Neural progenitor cell (in vitro differentiated cells): ENCODE measurements around the gene PITPNM3. TPM values are rescaled to one million over a fixed set of nuclear protein-coding genes. Genes with fewer than 3 reads are reported as not detected.

Experiments
- DNase-seq: peaks from one replicate; pipeline ENCODE4 v3.0.0-alpha.2; 2016; ENCODE audit warnings: low spot score
- H2AFZ ChIP-seq: fragments of 200-600 bp; sonication (generic); replicated peaks from 2 replicates; pipeline ENCODE4 v1.6.1; 2016; ENCODE audit warnings: antibody characterized with exemption
- H3F3A ChIP-seq: fragments of 200-600 bp; sonication (generic); 2 replicates; pipeline ENCODE4 v1.6.1; 2016; ENCODE audit warnings: antibody characterized with exemption, low read depth
- H3K27ac ChIP-seq: fragments of 200-600 bp; sonication (generic); 2 replicates; pipeline ENCODE4 v1.5.1; 2016; ENCODE audit warnings: mild to moderate bottlenecking
- H3K27me3 ChIP-seq: fragments of 200-600 bp; sonication (generic); 2 replicates; pipeline ENCODE4 v1.6.1; 2016; ENCODE audit warnings: mild to moderate bottlenecking, moderate library complexity
- H3K36me3 ChIP-seq: fragments of 200-600 bp; sonication (generic); 2 replicates; pipeline ENCODE4 v1.5.1; 2016
- H3K4me1 ChIP-seq: fragments of 200-600 bp; sonication (generic); 2 replicates; pipeline ENCODE4 v1.6.1; 2016; ENCODE audit warnings: mixed run types
- H3K4me2 ChIP-seq: fragments of 200-600 bp; sonication (generic); 2 replicates; pipeline ENCODE4 v1.6.1; 2016
- H3K4me3 ChIP-seq: fragments of 200-600 bp; sonication (generic); 2 replicates; pipeline ENCODE4 v1.5.1; 2016
- H3K79me2 ChIP-seq: fragments of 200-600 bp; sonication (generic); 2 replicates; pipeline ENCODE4 v1.6.1; 2016; ENCODE audit warnings: low read depth
- H3K9ac ChIP-seq: fragments of 200-600 bp; sonication (generic); 2 replicates; pipeline ENCODE4 v1.6.1; 2016
- H3K9me3 ChIP-seq: fragments of 200-600 bp; sonication (generic); 2 replicates; pipeline ENCODE4 v1.5.1; 2016; ENCODE audit warnings: low read depth
- H4K20me1 ChIP-seq: fragments of 200-600 bp; sonication (generic); 2 replicates; pipeline ENCODE4 v1.6.1; 2016; ENCODE audit warnings: low read depth
- H3K27ac Mint-ChIP-seq: 3 replicates; pipeline ENCODE4 v1.8.0; 2021; ENCODE audit warnings: mixed read lengths
- H3K27me3 Mint-ChIP-seq: 2 replicates; pipeline ENCODE4 v1.8.0; 2022; ENCODE audit warnings: low read depth, mild to moderate bottlenecking, inconsistent platforms, moderate library complexity, mixed read lengths; ENCODE audit not compliant: insufficient read depth
- H3K36me3 Mint-ChIP-seq: 3 replicates; pipeline ENCODE4 v1.8.0; 2021; ENCODE audit warnings: mixed read lengths
- H3K4me1 Mint-ChIP-seq: 3 replicates; pipeline ENCODE4 v1.8.0; 2021; ENCODE audit warnings: mixed read lengths
- H3K4me3 Mint-ChIP-seq: 3 replicates; pipeline ENCODE4 v1.8.0; 2021; ENCODE audit warnings: mild to moderate bottlenecking, moderate library complexity, mixed read lengths
- H3K9me3 Mint-ChIP-seq: 3 replicates; pipeline ENCODE4 v1.8.0; 2020; ENCODE audit warnings: mixed read lengths
- EZH2 ChIP-seq: fragments of 200-600 bp; sonication (generic); IDR thresholded peaks from 2 replicates; pipeline ENCODE4 v1.6.1; 2017; ENCODE audit warnings: antibody characterized with exemption, mild to moderate bottlenecking, moderate library complexity
- EZH2phosphoT487 ChIP-seq: fragments of 200-600 bp; sonication (generic); IDR thresholded peaks from 2 replicates; pipeline ENCODE4 v1.6.1; 2017; ENCODE audit warnings: antibody characterized with exemption
- total RNA-seq: library from RNA; depleted of rRNA; stranded (reverse); fragments of >200 nt; gene quantifications from 2 replicates; pipeline ENCODE4 v1.2.3, GENCODE V29; 2015; ENCODE audit warnings: low replicate concordance
- TF ChIP-seq, protein P1 (sequence below): fragments of 200-600 bp; sonication (generic); IDR thresholded peaks from 2 replicates; pipeline ENCODE4 v1.5.1; 2017; ENCODE audit warnings: antibody characterized with exemption, mild to moderate bottlenecking

Gene PITPNM3
- total RNA-seq, 1 donor from 2014 or later: 2.8 TPM

DNA sequence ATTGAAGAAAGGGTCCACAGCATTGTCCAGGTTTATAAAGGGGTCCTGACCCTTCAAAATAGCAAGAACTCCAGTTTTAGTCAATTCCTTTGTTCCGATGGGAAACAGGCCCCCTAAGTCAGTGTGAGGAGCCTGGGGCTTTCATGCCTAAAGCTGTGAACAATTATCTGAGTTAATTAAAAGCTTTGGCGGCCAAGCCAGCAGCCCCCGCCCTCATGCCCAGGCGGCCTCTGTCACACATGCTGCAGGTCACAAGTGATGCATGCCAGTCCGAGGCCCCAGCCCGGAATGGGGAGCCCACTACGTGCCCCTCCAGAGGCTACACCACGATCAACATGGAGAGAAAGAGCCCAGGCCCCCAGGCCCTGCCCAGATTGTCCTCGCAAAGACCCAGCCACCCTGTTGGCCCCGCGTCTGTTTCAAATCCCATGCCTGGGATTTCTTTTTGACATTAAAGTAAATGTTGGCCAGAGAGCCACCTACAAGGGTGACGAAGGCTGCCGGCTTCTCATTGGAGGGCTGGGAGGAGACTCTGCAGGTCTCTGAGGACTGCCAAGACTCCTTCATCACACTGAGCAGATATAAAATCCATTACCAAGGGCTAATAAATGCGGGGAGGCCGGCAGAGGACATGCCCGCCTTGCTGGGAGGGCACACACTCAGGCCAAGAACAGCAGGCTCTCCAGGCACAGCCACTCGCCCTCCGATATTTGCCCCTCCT, 14.5 kb upstream of the PITPNM3 start:
- no peaks in the 10 kb centered on the region for H4K20me1 ChIP-seq
- H3K9me3 ChIP-seq: no peaks in the 10 kb centered on the region
- H3K27ac Mint-ChIP-seq: no peak overlapping the region
- H3K36me3 ChIP-seq: no peaks in the 10 kb centered on the region
- H3K9ac ChIP-seq: no peak overlapping the region
- no peak overlapping the region for H3K4me3 ChIP-seq
- H3F3A ChIP-seq: peaks cover 55% of the 10 kb centered on the region
- H3K4me3 Mint-ChIP-seq: peak overlapping the region; percentile 0
- no peaks in the 10 kb centered on the region for H3K27me3 ChIP-seq
- no peak overlapping the region for H2AFZ ChIP-seq
- peaks cover 51% of the 10 kb centered on the region for H3K4me1 Mint-ChIP-seq
- peak overlapping the region; percentile 78 for H3K27ac ChIP-seq
- DNase-seq: peak; percentile 87
- peaks cover 45% of the 10 kb centered on the region for H3K4me1 ChIP-seq
- H3K79me2 ChIP-seq: no peaks in the 10 kb centered on the region
- TF ChIP-seq EZH2 (no peak), EZH2phosphoT487 (no peak)
- TF ChIP-seq, protein P1, sequence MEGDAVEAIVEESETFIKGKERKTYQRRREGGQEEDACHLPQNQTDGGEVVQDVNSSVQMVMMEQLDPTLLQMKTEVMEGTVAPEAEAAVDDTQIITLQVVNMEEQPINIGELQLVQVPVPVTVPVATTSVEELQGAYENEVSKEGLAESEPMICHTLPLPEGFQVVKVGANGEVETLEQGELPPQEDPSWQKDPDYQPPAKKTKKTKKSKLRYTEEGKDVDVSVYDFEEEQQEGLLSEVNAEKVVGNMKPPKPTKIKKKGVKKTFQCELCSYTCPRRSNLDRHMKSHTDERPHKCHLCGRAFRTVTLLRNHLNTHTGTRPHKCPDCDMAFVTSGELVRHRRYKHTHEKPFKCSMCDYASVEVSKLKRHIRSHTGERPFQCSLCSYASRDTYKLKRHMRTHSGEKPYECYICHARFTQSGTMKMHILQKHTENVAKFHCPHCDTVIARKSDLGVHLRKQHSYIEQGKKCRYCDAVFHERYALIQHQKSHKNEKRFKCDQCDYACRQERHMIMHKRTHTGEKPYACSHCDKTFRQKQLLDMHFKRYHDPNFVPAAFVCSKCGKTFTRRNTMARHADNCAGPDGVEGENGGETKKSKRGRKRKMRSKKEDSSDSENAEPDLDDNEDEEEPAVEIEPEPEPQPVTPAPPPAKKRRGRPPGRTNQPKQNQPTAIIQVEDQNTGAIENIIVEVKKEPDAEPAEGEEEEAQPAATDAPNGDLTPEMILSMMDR: no peak
- H3K9me3 Mint-ChIP-seq: no peaks in the 10 kb centered on the region
- peaks cover 5% of the 10 kb centered on the region for H3K27me3 Mint-ChIP-seq
- peaks cover 11% of the 10 kb centered on the region for H3K36me3 Mint-ChIP-seq
- H3K4me2 ChIP-seq: peak overlapping the region; percentile 51

DNA sequence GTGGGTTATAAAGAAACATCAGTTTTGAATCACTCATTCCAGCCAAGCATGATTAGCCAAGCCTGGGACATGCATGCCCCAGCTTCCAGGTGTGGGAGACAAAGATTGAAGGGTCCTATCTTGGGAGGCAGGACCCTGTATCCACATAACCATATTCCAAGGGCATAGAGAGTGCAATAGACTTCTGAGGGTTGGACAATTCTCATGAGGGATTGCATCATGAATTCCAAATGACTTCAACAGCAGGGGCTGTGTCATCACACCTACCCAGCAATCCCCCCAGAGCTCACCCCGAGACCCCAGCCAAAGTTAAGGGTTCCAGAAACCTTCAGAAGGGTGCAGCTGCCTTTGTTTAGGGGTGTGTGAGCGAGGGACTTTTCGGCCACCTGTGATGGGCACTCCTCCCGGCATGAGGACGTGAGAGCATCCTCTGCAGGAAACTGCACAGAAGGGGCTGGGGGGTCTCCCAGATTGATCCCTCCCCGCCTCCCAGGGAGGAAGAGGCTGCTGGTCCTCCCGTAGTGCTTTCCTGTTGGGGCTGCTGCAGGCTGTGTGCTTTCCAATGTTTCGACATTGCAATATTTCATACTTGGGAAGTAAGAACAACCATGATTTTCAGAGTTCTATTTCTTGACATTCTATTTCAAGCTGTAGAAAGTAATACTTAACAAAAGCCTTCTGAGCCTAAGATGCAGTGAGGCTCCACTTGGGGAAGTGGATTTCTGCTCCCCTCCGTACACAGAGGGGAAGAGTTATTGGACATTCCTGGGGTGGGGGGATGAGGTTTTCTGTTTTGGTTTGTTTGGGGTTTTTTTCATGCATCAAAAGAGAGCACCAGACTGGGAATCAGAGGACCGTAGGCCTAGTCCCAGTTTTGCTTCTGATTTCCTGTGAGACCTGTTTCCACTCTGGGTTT, 13.3 kb upstream of the PITPNM3 start:
- Histone ChIP-seq H3F3A (peaks cover 55% of the 10 kb centered on the region), H3K4me2 (no peak overlapping the region), H3K9ac (no peak overlapping the region), H3K4me1 (peaks cover 34% of the 10 kb centered on the region), H3K27me3 (no peaks in the 10 kb centered on the region), H3K4me3 (no peak overlapping the region), H2AFZ (no peak overlapping the region), H3K79me2 (no peaks in the 10 kb centered on the region), H3K27ac (no peak overlapping the region), H4K20me1 (no peaks in the 10 kb centered on the region), H3K36me3 (no peaks in the 10 kb centered on the region), H3K9me3 (no peaks in the 10 kb centered on the region)
- DNase-seq: no peak
- peaks cover 9% of the 10 kb centered on the region for H3K36me3 Mint-ChIP-seq
- H3K4me3 Mint-ChIP-seq: no peak overlapping the region
- H3K9me3 Mint-ChIP-seq: no peaks in the 10 kb centered on the region
- H3K27ac Mint-ChIP-seq: peak overlapping the region; percentile 81
- H3K4me1 Mint-ChIP-seq: peaks cover 38% of the 10 kb centered on the region
- peaks cover 5% of the 10 kb centered on the region for H3K27me3 Mint-ChIP-seq
- TF ChIP-seq EZH2 (no peak), EZH2phosphoT487 (no peak)
- TF ChIP-seq, protein P1: no peak

DNA sequence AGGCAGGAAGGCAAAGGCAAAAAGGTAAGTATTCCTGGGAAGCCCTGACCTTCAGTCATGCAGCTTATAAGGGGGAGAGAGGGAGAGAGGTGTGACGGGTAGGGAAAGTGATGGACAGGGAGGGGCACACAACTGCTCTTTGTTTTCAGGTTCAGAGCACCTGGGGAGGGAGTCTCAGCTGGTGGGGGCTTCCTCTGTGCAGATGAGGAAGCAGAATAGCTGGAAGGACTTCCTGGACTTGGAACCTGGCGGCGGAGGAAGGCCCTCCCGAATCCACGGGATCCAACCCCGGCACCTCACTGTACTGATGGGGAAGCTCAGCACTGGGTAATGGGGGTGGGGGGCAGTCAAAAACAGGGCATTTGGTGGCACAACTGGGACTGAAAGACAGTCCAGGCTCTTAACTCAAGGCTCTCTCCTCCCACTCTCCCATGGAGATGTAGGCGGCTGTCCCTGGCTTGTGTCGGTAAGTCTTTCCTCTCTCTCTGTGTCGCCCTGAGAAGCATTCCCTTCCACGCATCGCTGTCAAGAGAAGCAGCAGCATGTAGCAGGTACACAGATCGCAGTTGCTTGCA, 11.9 kb upstream of the PITPNM3 start:
- no peaks in the 10 kb centered on the region for H4K20me1 ChIP-seq
- no peak overlapping the region for H2AFZ ChIP-seq
- peaks cover 37% of the 10 kb centered on the region for H3K4me1 Mint-ChIP-seq
- peak overlapping the region; percentile 74 for H3K27ac Mint-ChIP-seq
- H3K4me3 Mint-ChIP-seq: no peak overlapping the region
- H3K9me3 Mint-ChIP-seq: no peaks in the 10 kb centered on the region
- no peaks in the 10 kb centered on the region for H3K9me3 ChIP-seq
- H3K4me2 ChIP-seq: no peak overlapping the region
- peaks cover 49% of the 10 kb centered on the region for H3F3A ChIP-seq
- no peak for DNase-seq
- H3K9ac ChIP-seq: no peak overlapping the region
- H3K4me3 ChIP-seq: no peak overlapping the region
- peaks cover 6% of the 10 kb centered on the region for H3K36me3 Mint-ChIP-seq
- peaks cover 5% of the 10 kb centered on the region for H3K27me3 Mint-ChIP-seq
- H3K27ac ChIP-seq: no peak overlapping the region
- H3K27me3 ChIP-seq: no peaks in the 10 kb centered on the region
- H3K36me3 ChIP-seq: no peaks in the 10 kb centered on the region
- no peaks in the 10 kb centered on the region for H3K79me2 ChIP-seq
- no peak for TF ChIP-seq EZH2
- no peak for TF ChIP-seq EZH2phosphoT487
- TF ChIP-seq, protein P1: no peak
- peaks cover 33% of the 10 kb centered on the region for H3K4me1 ChIP-seq
